Measurements from ENCODE around the gene HLA-DQA1.

The HLA-DQA1 gene

DNA sequence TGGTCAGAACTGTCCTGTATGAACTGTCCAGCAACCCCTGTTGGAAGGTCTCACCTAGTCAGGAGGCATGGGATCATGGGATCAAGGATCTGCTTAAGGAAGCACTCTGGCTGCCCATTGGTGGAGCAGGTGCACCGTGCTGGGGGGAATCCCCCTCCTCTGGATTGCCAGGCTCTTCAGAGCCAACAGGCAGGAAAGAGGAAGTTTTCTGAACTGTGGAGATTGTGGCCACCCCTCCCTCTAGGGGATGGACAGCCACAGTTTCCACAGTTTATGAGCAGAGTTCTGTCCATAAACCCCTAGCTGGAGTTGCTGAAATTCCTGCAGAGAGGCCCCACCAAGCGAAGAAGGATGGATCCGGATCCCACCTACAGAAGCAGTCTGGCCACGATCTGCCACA lies 42.3 kb downstream of the HLA-DQA1 start:
- TF ChIP-seq, protein P1, sequence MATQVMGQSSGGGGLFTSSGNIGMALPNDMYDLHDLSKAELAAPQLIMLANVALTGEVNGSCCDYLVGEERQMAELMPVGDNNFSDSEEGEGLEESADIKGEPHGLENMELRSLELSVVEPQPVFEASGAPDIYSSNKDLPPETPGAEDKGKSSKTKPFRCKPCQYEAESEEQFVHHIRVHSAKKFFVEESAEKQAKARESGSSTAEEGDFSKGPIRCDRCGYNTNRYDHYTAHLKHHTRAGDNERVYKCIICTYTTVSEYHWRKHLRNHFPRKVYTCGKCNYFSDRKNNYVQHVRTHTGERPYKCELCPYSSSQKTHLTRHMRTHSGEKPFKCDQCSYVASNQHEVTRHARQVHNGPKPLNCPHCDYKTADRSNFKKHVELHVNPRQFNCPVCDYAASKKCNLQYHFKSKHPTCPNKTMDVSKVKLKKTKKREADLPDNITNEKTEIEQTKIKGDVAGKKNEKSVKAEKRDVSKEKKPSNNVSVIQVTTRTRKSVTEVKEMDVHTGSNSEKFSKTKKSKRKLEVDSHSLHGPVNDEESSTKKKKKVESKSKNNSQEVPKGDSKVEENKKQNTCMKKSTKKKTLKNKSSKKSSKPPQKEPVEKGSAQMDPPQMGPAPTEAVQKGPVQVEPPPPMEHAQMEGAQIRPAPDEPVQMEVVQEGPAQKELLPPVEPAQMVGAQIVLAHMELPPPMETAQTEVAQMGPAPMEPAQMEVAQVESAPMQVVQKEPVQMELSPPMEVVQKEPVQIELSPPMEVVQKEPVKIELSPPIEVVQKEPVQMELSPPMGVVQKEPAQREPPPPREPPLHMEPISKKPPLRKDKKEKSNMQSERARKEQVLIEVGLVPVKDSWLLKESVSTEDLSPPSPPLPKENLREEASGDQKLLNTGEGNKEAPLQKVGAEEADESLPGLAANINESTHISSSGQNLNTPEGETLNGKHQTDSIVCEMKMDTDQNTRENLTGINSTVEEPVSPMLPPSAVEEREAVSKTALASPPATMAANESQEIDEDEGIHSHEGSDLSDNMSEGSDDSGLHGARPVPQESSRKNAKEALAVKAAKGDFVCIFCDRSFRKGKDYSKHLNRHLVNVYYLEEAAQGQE (IDR thresholded peaks at IDR 0.05; ENCODE audit: insufficient read depth in 1 of 2, low read depth in 2 of 2, low read length in 2 of 2), result no peak
- TF ChIP-seq POLR2AphosphoS5 (IDR thresholded peaks at IDR 0.05; ENCODE audit: low read depth, low read length) (no peak), TAF1 (IDR thresholded peaks at IDR 0.05; ENCODE audit: borderline replicate concordance, insufficient read depth, low read length) (no peak), FOXP2 (optimal IDR thresholded peaks at IDR 0.05; ENCODE audit: borderline replicate concordance, extremely low read depth, extremely low read length, insufficient read depth) (no peak), SIN3A (IDR thresholded peaks at IDR 0.05; ENCODE audit: borderline replicate concordance, insufficient read depth, low read length) (no peak)

DNA sequence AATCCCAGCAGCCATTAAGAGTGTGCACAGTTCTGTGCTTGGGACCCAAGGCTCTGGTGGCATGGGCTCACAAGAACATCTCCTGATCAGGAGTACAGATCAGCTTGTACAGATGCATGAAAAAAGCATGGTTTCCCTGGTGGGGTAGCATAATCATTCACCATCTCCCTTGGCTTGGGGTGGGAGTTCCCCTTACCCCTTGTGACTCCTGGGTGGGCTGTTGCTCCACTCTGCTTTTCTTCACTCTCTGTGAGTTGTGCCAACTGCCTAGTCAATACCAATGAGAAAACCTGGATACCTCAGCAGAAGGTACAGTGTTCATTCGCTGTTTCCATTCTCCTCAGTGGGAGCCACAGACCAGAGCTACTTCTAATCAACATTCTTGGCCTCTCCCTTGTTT lies 42.8 kb downstream of the HLA-DQA1 start:
- TF ChIP-seq SIN3A (IDR thresholded peaks at IDR 0.05; ENCODE audit: borderline replicate concordance, insufficient read depth, low read length), result no peak
- no peak for TF ChIP-seq POLR2AphosphoS5 (IDR thresholded peaks at IDR 0.05; ENCODE audit: low read depth, low read length)
- TF ChIP-seq FOXP2 (optimal IDR thresholded peaks at IDR 0.05; ENCODE audit: borderline replicate concordance, extremely low read depth, extremely low read length, insufficient read depth), result no peak
- TF ChIP-seq, protein P1 (IDR thresholded peaks at IDR 0.05; ENCODE audit: insufficient read depth in 1 of 2, low read depth in 2 of 2, low read length in 2 of 2), result no peak
- no peak for TF ChIP-seq TAF1 (IDR thresholded peaks at IDR 0.05; ENCODE audit: borderline replicate concordance, insufficient read depth, low read length)

DNA sequence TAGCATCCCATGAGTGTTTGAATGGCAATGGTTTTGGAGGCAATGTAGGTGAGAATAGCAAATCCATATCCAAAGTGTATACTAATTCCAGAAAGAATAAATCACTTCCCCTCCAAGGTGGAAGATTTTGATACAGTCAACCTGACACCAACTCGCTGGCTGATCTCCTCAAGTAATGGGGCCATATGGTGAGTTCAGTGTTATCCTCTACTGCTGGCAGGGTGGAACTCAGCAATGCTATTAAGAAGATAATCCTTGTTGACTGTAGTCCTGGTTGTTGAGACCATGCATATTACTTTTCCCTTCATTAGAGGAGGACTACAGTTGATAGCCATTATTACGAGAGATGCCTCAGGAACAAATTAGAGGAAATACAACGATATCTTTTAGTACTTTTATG lies 47.0 kb downstream of the HLA-DQA1 start:
- TF ChIP-seq POLR2AphosphoS5 (IDR thresholded peaks at IDR 0.05; ENCODE audit: low read depth, low read length) (no peak), SIN3A (IDR thresholded peaks at IDR 0.05; ENCODE audit: borderline replicate concordance, insufficient read depth, low read length) (no peak)

DNA sequence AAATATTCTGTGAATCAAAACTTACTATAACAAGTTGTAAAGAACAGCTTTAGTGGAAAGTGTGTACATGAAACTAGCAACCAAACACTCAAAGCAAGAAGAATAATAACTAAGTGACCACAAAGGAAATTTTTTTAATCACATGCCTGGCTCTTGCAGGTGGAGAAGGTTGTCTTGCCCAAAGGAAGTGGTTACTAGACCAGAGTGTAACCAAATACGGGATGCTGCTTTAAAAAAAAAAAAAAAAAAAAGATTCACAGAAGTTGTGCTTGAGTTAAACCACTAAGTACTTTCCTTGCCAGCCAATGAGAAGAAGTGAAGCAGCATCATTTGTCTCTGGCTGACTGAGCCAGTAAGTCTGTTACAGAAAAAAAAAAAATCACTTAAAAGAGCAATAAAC lies 48.4 kb downstream of the HLA-DQA1 start:
- no peak for TF ChIP-seq SIN3A (IDR thresholded peaks at IDR 0.05; ENCODE audit: borderline replicate concordance, insufficient read depth, low read length)
- TF ChIP-seq, protein P1 (IDR thresholded peaks at IDR 0.05; ENCODE audit: insufficient read depth in 1 of 2, low read depth in 2 of 2, low read length in 2 of 2), result no peak
- no peak for TF ChIP-seq POLR2AphosphoS5 (IDR thresholded peaks at IDR 0.05; ENCODE audit: low read depth, low read length)
- no peak for TF ChIP-seq TAF1 (IDR thresholded peaks at IDR 0.05; ENCODE audit: borderline replicate concordance, insufficient read depth, low read length)
- no peak for TF ChIP-seq FOXP2 (optimal IDR thresholded peaks at IDR 0.05; ENCODE audit: borderline replicate concordance, extremely low read depth, extremely low read length, insufficient read depth)

DNA sequence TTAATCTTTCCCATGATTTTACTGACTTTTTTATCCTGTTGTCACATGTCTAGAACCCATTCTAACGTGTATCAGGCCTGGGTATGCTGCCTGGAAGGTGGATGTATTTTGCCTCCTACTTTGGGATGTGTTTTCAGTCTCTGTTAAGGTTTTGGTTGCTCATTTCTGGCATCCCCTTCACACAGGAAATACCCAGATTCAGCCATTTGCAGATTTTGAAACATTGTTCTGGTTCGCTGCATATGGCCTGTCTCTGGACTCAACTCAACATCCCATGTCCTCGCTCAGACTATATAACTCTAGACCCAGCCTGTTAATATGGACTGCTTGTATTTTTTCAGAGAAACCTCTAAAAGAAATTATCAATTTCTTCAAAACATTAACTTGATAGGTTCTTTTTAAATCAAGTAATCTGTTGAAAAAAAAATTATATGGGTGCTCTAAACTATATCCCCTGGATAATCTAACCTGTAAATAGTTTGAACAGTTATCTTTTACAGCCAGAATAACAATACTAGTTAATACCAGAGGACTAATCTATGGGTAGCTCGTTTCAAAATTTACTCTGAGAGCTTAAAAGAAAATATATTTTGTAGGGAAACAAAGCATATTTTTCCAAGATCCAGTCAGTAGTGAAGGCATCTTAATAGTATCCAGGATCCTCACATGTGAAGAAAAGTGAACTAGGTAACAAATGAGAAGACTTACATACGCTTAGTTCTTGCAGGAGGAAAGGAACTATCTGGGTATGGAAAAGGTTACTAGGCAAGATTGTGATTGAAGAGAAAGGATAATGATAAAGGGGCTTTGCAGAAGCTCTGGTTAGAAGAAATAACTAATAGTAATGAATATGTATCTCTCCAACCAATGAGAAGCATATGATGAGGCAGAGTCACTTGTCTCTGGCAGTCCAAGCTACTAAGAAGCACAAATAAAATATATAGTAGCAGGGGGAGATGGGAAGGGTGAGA lies 52.6 kb downstream of the HLA-DQA1 start:
- TF ChIP-seq TAF1 (IDR thresholded peaks at IDR 0.05; ENCODE audit: borderline replicate concordance, insufficient read depth, low read length), result no peak
- TF ChIP-seq, protein P1 (IDR thresholded peaks at IDR 0.05; ENCODE audit: insufficient read depth in 1 of 2, low read depth in 2 of 2, low read length in 2 of 2), result no peak
- TF ChIP-seq FOXP2 (optimal IDR thresholded peaks at IDR 0.05; ENCODE audit: borderline replicate concordance, extremely low read depth, extremely low read length, insufficient read depth), result no peak
- TF ChIP-seq POLR2AphosphoS5 (IDR thresholded peaks at IDR 0.05; ENCODE audit: low read depth, low read length), result no peak
- TF ChIP-seq SIN3A (IDR thresholded peaks at IDR 0.05; ENCODE audit: borderline replicate concordance, insufficient read depth, low read length), result no peak

Data from PFSK-1 (cell line).